Measurements from ENCODE around the gene SYCN. TPM values are rescaled to one million over a fixed set of nuclear protein-coding genes. Genes with fewer than 3 reads are reported as not detected.

The SYCN gene
- total and polyA plus RNA-seq, 4 donors: 0.18 TPM; not detected in 3

DNA sequence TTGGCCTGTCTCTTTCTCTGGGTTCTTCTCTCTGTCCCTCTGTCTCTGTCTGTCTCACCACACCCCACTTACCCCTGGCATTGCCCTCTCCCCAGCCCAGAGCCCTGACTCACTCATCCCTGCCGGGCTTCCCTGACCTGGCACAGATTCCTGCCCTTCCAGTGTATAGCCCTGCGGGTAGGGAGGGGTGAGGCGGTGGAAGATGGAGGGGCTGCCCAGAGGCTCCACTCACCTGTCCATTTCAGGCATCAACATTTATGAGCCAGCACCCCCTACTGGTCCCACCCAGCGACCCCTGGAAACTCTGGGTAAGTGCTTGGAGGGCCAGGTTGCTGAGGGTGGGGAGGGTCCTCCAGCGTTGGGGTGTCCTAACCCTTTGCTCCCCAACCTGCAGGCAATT is 6.3 kb downstream of the SYCN start:
- Histone ChIP-seq H3K4me1 (ENCODE audit: control insufficient read depth in 5 of 5, insufficient read depth in 5 of 5, low read length in 5 of 5) (peaks cover 0 to 5% (median 0%) of the 10 kb centered on the region in 5 donors), H3K27ac (ENCODE audit: low read depth in 1 of 2, low read length in 1 of 2) (no peak overlapping the region), H3K36me3 (ENCODE audit: control insufficient read depth in 4 of 4, insufficient read depth in 4 of 4, low read length in 4 of 4) (no peaks in the 10 kb centered on the region), H3K9ac (ENCODE audit: insufficient read depth in 1 of 2, low read length in 2 of 2) (no peak overlapping the region), H3K9me3 (ENCODE audit: control insufficient read depth in 4 of 4, insufficient read depth in 3 of 4, low read length in 3 of 4) (no peaks in the 10 kb centered on the region), H3K27me3 (ENCODE audit: control insufficient read depth in 3 of 3, insufficient read depth in 3 of 3, low read length in 2 of 3) (peaks cover 0 to 34% (median 18%) of the 10 kb centered on the region in 3 donors), H3K4me3 (no peak overlapping the region)
- ATAC-seq (ENCODE audit: insufficient read depth, low FRiP score) (no peak), DNase-seq (no peak)
- 52 to 63% methylated on average over 5 of the region's 5 CpGs for WGBS, 2 donors
- TF ChIP-seq, protein P1, sequence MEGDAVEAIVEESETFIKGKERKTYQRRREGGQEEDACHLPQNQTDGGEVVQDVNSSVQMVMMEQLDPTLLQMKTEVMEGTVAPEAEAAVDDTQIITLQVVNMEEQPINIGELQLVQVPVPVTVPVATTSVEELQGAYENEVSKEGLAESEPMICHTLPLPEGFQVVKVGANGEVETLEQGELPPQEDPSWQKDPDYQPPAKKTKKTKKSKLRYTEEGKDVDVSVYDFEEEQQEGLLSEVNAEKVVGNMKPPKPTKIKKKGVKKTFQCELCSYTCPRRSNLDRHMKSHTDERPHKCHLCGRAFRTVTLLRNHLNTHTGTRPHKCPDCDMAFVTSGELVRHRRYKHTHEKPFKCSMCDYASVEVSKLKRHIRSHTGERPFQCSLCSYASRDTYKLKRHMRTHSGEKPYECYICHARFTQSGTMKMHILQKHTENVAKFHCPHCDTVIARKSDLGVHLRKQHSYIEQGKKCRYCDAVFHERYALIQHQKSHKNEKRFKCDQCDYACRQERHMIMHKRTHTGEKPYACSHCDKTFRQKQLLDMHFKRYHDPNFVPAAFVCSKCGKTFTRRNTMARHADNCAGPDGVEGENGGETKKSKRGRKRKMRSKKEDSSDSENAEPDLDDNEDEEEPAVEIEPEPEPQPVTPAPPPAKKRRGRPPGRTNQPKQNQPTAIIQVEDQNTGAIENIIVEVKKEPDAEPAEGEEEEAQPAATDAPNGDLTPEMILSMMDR (IDR thresholded peaks at IDR 0.05; ENCODE audit: control extremely low read depth, extremely low read depth): no peak

DNA sequence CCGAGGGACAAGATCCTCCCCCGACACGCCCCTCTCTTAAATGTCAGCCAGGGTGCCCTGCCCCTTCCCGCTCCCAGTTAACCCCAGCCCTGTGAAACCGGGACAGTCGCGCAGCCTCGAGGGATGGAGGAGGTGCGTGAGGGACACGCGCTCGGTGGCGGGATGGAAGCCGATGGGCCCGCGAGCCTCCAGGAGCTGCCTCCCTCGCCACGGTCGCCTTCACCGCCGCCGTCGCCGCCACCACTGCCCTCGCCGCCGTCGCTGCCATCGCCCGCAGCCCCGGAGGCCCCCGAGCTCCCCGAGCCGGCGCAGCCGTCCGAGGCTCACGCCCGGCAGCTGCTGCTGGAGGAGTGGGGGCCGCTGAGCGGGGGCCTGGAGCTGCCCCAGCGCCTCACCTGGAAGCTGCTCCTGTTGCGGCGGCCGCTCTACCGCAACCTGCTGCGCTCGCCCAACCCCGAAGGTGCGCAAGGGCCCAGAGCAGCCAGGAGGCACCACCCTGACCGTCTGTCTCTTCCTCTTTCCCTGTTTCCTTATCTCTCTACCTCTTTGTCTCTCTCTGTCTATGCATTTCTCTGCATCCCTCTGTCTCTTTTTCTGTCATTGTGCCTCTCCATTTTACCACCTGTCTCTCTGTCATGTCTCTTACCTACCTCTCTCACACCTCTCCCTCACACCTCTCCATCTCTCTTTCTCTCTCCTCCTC is 7.1 kb downstream of the SYCN start, which contains the start of gene NCCRP1:
NCCRP1 (plus strand) TSS at position 105 of the 703 bp plus-strand sequence; CDS start at position 124, 19 bp downstream.
- H3K27ac ChIP-seq (ENCODE audit: low read depth in 1 of 2, low read length in 1 of 2): no peak within 1 kb of the TSS
- no peaks in the 10 kb centered on the region for H3K9me3 ChIP-seq (ENCODE audit: control insufficient read depth in 4 of 4, insufficient read depth in 3 of 4, low read length in 3 of 4)
- ATAC-seq (ENCODE audit: insufficient read depth, low FRiP score): no peak
- WGBS, 2 donors: 1 to 4% methylated on average over 28 to 51 of the region's 51 CpGs
- no peak for DNase-seq
- peaks cover 0 to 28% (median 14%) of the 10 kb centered on the region in 3 donors for H3K27me3 ChIP-seq (ENCODE audit: control insufficient read depth in 3 of 3, insufficient read depth in 3 of 3, low read length in 2 of 3)
- TF ChIP-seq, protein P1 (IDR thresholded peaks at IDR 0.05; ENCODE audit: control extremely low read depth, extremely low read depth): no peak
- H3K9ac ChIP-seq (ENCODE audit: insufficient read depth in 1 of 2, low read length in 2 of 2): no peak within 1 kb of the TSS
- no peak within 1 kb of the TSS for H3K4me3 ChIP-seq
- peaks cover 0 to 5% (median 0%) of the 10 kb centered on the region in 5 donors for H3K4me1 ChIP-seq (ENCODE audit: control insufficient read depth in 5 of 5, insufficient read depth in 5 of 5, low read length in 5 of 5)
- no peaks in the 10 kb centered on the region for H3K36me3 ChIP-seq (ENCODE audit: control insufficient read depth in 4 of 4, insufficient read depth in 4 of 4, low read length in 4 of 4)

DNA sequence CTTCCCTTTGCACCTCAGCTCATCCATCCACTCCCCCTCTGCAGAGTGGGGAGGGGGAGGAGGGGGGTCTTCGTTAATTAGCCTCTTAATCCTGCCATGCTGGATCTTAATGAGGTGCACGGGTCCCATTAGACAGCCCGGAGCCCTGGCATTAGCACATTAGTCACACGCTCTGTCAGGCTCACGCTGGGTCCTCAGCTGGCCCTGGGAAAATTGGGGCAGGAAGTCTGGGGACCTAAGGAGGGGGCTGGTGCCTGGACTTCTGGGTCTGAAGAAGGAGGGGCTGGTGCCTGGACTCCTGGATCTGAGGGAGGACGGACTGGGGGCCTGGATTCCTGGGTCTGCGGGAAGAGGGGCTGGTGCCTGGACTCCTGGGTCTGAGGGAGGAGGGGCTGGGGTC is 7.7 kb downstream of the SYCN start:
- Histone ChIP-seq H3K36me3 (ENCODE audit: control insufficient read depth in 4 of 4, insufficient read depth in 4 of 4, low read length in 4 of 4) (no peaks in the 10 kb centered on the region), H3K27ac (ENCODE audit: low read depth in 1 of 2, low read length in 1 of 2) (no peak overlapping the region), H3K27me3 (ENCODE audit: control insufficient read depth in 3 of 3, insufficient read depth in 3 of 3, low read length in 2 of 3) (peaks cover 0 to 24% (median 14%) of the 10 kb centered on the region in 3 donors), H3K9ac (ENCODE audit: insufficient read depth in 1 of 2, low read length in 2 of 2) (no peak overlapping the region), H3K4me3 (no peak overlapping the region), H3K4me1 (ENCODE audit: control insufficient read depth in 5 of 5, insufficient read depth in 5 of 5, low read length in 5 of 5) (peaks cover 0 to 5% (median 0%) of the 10 kb centered on the region in 5 donors), H3K9me3 (ENCODE audit: control insufficient read depth in 4 of 4, insufficient read depth in 3 of 4, low read length in 3 of 4) (no peaks in the 10 kb centered on the region)
- TF ChIP-seq, protein P1 (IDR thresholded peaks at IDR 0.05; ENCODE audit: control extremely low read depth, extremely low read depth): no peak
- DNase-seq (no peak), ATAC-seq (ENCODE audit: insufficient read depth, low FRiP score) (no peak)
- WGBS, 2 donors: 21 to 25% methylated on average over 7 of the region's 7 CpGs

Measured in lung (tissue), 12 donors.